GM12878 (cell line): ENCODE measurements around the gene DENND1A. TPM values are rescaled to one million over a fixed set of nuclear protein-coding genes. Genes with fewer than 3 reads are reported as not detected.
A peak's percentile ranks its signal among the peaks of the same experiment; 100 is the strongest.

Source experiments
- ATAC-seq: fragments of 200-7000 bp; cut with Tn5 transposase; 3 replicates; pipeline ENCODE4 v1.9.1; 2020; ENCODE audit warnings: mild to moderate bottlenecking, moderate library complexity
- BruUV-seq: library from RNA; stranded (reverse); fragments of 400-500 nt; replicated peaks from 2 replicates; lab custom pipeline; 2021; lab: Mats Ljungman, UMichigan
- CTCF ChIA-PET: fragments of 300-600 bp; sonication (Branson Sonifier 250); formaldehyde crosslinking; extraction: SDS; loops from one replicate; lab custom pipeline; 2021; ENCODE audit warnings: inconsistent platforms; lab: Yijun Ruan, JAX
- POLR2A ChIA-PET: fragments of 350-600 bp; formaldehyde crosslinking; extraction: SDS; loops from one replicate; lab custom pipeline; 2021; ENCODE audit warnings: inconsistent platforms; lab: Charles Lee
- RAD21 ChIA-PET: fragments of 300-600 bp; sonication (Branson Sonifier 250); formaldehyde crosslinking; loops from one replicate; lab custom pipeline; 2023; ENCODE audit warnings: antibody characterized with exemption; ENCODE audit not compliant: unreplicated experiment; lab: Charles Lee
- SMC1A ChIA-PET: fragments of 300-600 bp; sonication (Branson Sonifier 250); formaldehyde crosslinking; loops from one replicate; lab custom pipeline; 2023; ENCODE audit not compliant: unreplicated experiment, uncharacterized antibody; lab: Charles Lee
- DNase-seq: peaks from one replicate; pipeline ENCODE4 v3.0.0-alpha.2; 2011; ENCODE audit warnings: low read depth, low spot score
- FAIRE-seq: peaks from 3 replicates; lab custom pipeline; 2011; peaks lifted over from hg19 to GRCh38; lab: Jason Lieb, UNC
- H2AFZ ChIP-seq: 2 replicates; pipeline ENCODE4 v1.6.0; 2011; ENCODE audit warnings: low read depth, low read length, control low read depth; ENCODE audit not compliant: control insufficient read depth
- H3K27ac ChIP-seq: 2 replicates; pipeline ENCODE4 v1.5.1; 2011; ENCODE audit warnings: control low read depth; ENCODE audit not compliant: control insufficient read depth, insufficient read depth
- H3K27me3 ChIP-seq, 2 experiments: replicated peaks in 1 of 2; 2 replicates each; pipeline versions ENCODE4 v1.6.0 to v1.6.1; 2011; ENCODE audit warnings: low read length in 1 of 2; ENCODE audit not compliant: control insufficient read depth in 2 of 2, insufficient read depth in 2 of 2
- H3K36me3 ChIP-seq, 2 experiments: 2 replicates each; pipeline ENCODE4 v1.5.1; 2011; ENCODE audit warnings: low read length in 1 of 2; ENCODE audit not compliant: control insufficient read depth in 2 of 2, insufficient read depth in 2 of 2
- H3K4me1 ChIP-seq: 2 replicates; pipeline ENCODE4 v1.6.1; 2011; ENCODE audit warnings: mild to moderate bottlenecking, low read length, moderate library complexity, mixed read lengths; ENCODE audit not compliant: control insufficient read depth, insufficient read depth
- H3K4me2 ChIP-seq: 2 replicates; pipeline ENCODE4 v1.6.0; 2011; ENCODE audit warnings: control low read depth; ENCODE audit not compliant: control insufficient read depth, insufficient read depth
- H3K4me3 ChIP-seq: fragments of 200-600 bp; sonication (generic); 2 replicates; pipeline ENCODE4 v1.5.1; 2016
- H3K79me2 ChIP-seq: 2 replicates; pipeline ENCODE4 v1.6.0; 2011; ENCODE audit warnings: low read length; ENCODE audit not compliant: control insufficient read depth, insufficient read depth
- H3K9ac ChIP-seq: 2 replicates; pipeline ENCODE4 v1.8.0; 2011; ENCODE audit warnings: low read length, control low read depth, mixed read lengths; ENCODE audit not compliant: control insufficient read depth, insufficient read depth
- H3K9me3 ChIP-seq: replicated peaks from 3 replicates; pipeline ENCODE4 v1.5.1; 2011; ENCODE audit warnings: mild to moderate bottlenecking, low read length; ENCODE audit not compliant: control insufficient read depth, insufficient read depth
- H4K20me1 ChIP-seq: 2 replicates; pipeline ENCODE4 v1.6.0; 2011; ENCODE audit not compliant: control insufficient read depth, insufficient read depth
- BHLHE40 ChIP-seq, 2 experiments: fragments of 450-650 bp in 1 of 2; IDR thresholded peaks; 2 replicates each; pipeline ENCODE4 v1.6.1; 2011 to 2017; ENCODE audit warnings: low read depth in 2 of 2, borderline replicate concordance in 1 of 2, improper control_type of control experiment in 1 of 2, low read length in 1 of 2, mild to moderate bottlenecking in 1 of 2
- IRF4 ChIP-seq: IDR thresholded peaks from 2 replicates; pipeline ENCODE4 v1.6.1; 2011; ENCODE audit warnings: low read depth, low read length
- PAX5 ChIP-seq: IDR thresholded peaks from 2 replicates; pipeline ENCODE4 v1.6.1; 2011; ENCODE audit warnings: low read depth, low read length, borderline replicate concordance
- RUNX3 ChIP-seq: IDR thresholded peaks from 2 replicates; pipeline ENCODE4 v1.6.1; 2012; ENCODE audit warnings: low read length, inconsistent platforms
- ZNF217 ChIP-seq: fragments of 450-650 bp; IDR thresholded peaks from 2 replicates; pipeline ENCODE4 v1.6.1; 2017; ENCODE audit warnings: antibody characterized with exemption, mild to moderate bottlenecking
- ZZZ3 ChIP-seq: IDR thresholded peaks from 2 replicates; pipeline ENCODE4 v1.6.1; 2011; ENCODE audit warnings: low read depth; ENCODE audit not compliant: control insufficient read depth, insufficient read length
- WGBS: methylation state at CpG from one replicate; pipeline ENCODE4 v1.1.6; 2016; ENCODE audit warnings: low lambda C conversion rate; ENCODE audit not compliant: insufficient replicate concordance, insufficient coverage; ENCODE audit errors: missing lambda C conversion rate; 5-methylcytosine and 5-hydroxymethylcytosine counted together
- in situ Hi-C: fragments of 300-500 bp; cut with MboI; formaldehyde crosslinking; loops from 9 replicates; pipeline ENCODE4 v1.14.3; 2018; ENCODE audit warnings: mixed read lengths
- intact Hi-C: fragments of 100-400 bp; cut with micrococcal nuclease; formaldehyde crosslinking; loops from one replicate; pipeline ENCODE4 v1.14.2; 2022; ENCODE audit not compliant: unreplicated experiment
- polyA plus RNA-seq, 11 experiments: library from polyadenylated mRNA; depleted of rRNA in 4 of 11; unstranded in 6 of 11; stranded (reverse) in 5 of 11; fragments of >200 nt; fragmentation: Nextera tagmentation in 4 of 11; fragmentation: Illumina TruSeq in 1 of 11; extraction: Ambion mirVana in 4 of 11; extraction: Trizol in 1 of 11; gene quantifications; 1 replicate in 1 of 11; 2 replicates in 10 of 11; pipeline versions ENCODE4 v1.2.1 to v1.2.3, GENCODE V29; 2011 to 2016; ENCODE audit warnings: inconsistent platforms in 2 of 11, missing spikeins in 2 of 11, low read depth in 1 of 11
- total RNA-seq, 4 experiments: library from RNA; depleted of rRNA in 3 of 4; stranded (reverse); fragments of >200 nt in 3 of 4; fragmentation: Illumina TruSeq in 1 of 4; extraction: Trizol in 1 of 4; gene quantifications; 2 replicates each; pipeline versions ENCODE4 v1.2.1 to v1.2.3, GENCODE V29; 2013 to 2021

DENND1A gene
- total and polyA plus RNA-seq, 10 of the 15 experiments (the other 5 are each of a cell fraction or from before 2014, with no cell fraction given): 14.1 to 48.6 (median 35.2) TPM

GRCh38 chr9:123571240-123571639 is 358.7 kb downstream of the DENND1A start:
- in situ Hi-C loops (no loop called here), intact Hi-C loops (no loop called here)
- no peak overlapping the region for H2AFZ ChIP-seq
- peaks cover 14% of the 10 kb centered on the region for H3K4me1 ChIP-seq
- DNase-seq (peak; percentile 15), ATAC-seq (peak; percentile 84), FAIRE-seq (no peak)
- no peak overlapping the region for H3K9ac ChIP-seq
- BruUV-seq: no TSS peak
- POLR2A ChIA-PET: interaction anchor here (0.7 kb wide), 1 partner anchor 24 kb away, joined by 3 read pairs; no protein-coding TSS in a partner anchor
- RAD21 ChIA-PET: interaction anchor here (1.0 kb wide), 1 partner anchor 67 kb away, joined by 3 read pairs; no protein-coding TSS in a partner anchor
- H3K4me2 ChIP-seq: no peak overlapping the region
- whole genome bisulfite sequencing: 46% methylated on average over 2 of the region's 2 CpGs
- no peaks in the 10 kb centered on the region for H3K27me3 ChIP-seq
- TF ChIP-seq BHLHE40 (IDR thresholded peaks at IDR 0.05; ENCODE audit: borderline replicate concordance in 1 of 2, low read depth in 2 of 2, low read length in 1 of 2): peak; percentile 71 to 76
- no peak for TF ChIP-seq ZNF217
- peak; percentile 62; the same call in 1 of the 2 replicates for TF ChIP-seq PAX5
- TF ChIP-seq ZZZ3: no peak
- peak; percentile 63 for TF ChIP-seq RUNX3
- 0 out of 2 replicates have a peak, but pooled peaks have one; percentile 31 for TF ChIP-seq IRF4
- no peaks in the 10 kb centered on the region for H3K79me2 ChIP-seq
- H3K27ac ChIP-seq: no peak overlapping the region
- no peak overlapping the region for H3K4me3 ChIP-seq
- CTCF ChIA-PET: interaction anchor here (0.8 kb wide), 1 partner anchor 9 kb away, joined by 3 read pairs; no protein-coding TSS in a partner anchor
- SMC1A ChIA-PET: interaction anchor here (0.7 to 1.8 kb wide), 3 partner anchors 12 to 436 kb away, joined by 3 to 4 read pairs (median 3); no protein-coding TSS in a partner anchor
- H4K20me1 ChIP-seq: no peaks in the 10 kb centered on the region
- H3K36me3 ChIP-seq: no peaks in the 10 kb centered on the region; a peak in 3 of 4 replicates
- H3K9me3 ChIP-seq: peaks cover 9% of the 10 kb centered on the region; the same call in 2 of the 3 replicates
